ENCODE data around the gene GABRA4.

DNA sequence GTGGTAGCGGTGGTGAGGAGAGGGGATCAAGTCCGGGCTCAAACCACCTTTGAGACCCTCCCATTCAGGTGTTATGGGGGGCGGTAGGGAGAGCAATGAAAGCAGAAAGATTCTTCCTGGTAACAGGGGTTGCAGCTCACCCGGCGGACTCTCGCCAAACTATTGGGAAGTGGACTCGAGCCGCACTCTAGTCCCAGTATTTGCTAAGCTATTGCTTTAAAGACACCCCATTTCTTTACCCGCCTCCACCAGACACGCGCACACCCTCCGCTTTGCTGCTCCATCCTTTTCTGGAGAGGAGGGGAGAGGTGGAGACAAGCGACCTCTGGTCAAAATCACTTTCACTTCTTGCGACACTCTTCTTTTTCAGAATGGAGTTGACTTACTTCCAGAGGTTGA, 625 bp upstream of the GABRA4 start:
- TF ChIP-seq, protein P1, sequence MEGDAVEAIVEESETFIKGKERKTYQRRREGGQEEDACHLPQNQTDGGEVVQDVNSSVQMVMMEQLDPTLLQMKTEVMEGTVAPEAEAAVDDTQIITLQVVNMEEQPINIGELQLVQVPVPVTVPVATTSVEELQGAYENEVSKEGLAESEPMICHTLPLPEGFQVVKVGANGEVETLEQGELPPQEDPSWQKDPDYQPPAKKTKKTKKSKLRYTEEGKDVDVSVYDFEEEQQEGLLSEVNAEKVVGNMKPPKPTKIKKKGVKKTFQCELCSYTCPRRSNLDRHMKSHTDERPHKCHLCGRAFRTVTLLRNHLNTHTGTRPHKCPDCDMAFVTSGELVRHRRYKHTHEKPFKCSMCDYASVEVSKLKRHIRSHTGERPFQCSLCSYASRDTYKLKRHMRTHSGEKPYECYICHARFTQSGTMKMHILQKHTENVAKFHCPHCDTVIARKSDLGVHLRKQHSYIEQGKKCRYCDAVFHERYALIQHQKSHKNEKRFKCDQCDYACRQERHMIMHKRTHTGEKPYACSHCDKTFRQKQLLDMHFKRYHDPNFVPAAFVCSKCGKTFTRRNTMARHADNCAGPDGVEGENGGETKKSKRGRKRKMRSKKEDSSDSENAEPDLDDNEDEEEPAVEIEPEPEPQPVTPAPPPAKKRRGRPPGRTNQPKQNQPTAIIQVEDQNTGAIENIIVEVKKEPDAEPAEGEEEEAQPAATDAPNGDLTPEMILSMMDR (IDR thresholded peaks at IDR 0.05): no peak
- no peak for TF ChIP-seq POLR2A (IDR thresholded peaks at IDR 0.05)

Measured in upper lobe of left lung (tissue), 4 donors.